Hepatocyte (in vitro differentiated cells): ENCODE measurements around the gene MTERF4.

Experiments
- EZH2 ChIP-seq: fragments of 200-600 bp; sonication (generic); IDR thresholded peaks from 2 replicates; pipeline ENCODE4 v1.6.1; 2016; ENCODE audit warnings: antibody characterized with exemption, mild to moderate bottlenecking, borderline replicate concordance
- EZH2phosphoT487 ChIP-seq: fragments of 200-600 bp; sonication (generic); IDR thresholded peaks from one replicate; pipeline ENCODE4 v1.6.1; 2018; ENCODE audit warnings: antibody characterized with exemption, mild to moderate bottlenecking, low read depth, moderate library complexity; ENCODE audit not compliant: unreplicated experiment, severe bottlenecking
- TF ChIP-seq, protein P1 (sequence below): fragments of 200-600 bp; sonication (generic); IDR thresholded peaks from 2 replicates; pipeline ENCODE4 v1.5.1; 2016; ENCODE audit warnings: antibody characterized with exemption, mild to moderate bottlenecking; ENCODE audit not compliant: poor library complexity

DNA sequence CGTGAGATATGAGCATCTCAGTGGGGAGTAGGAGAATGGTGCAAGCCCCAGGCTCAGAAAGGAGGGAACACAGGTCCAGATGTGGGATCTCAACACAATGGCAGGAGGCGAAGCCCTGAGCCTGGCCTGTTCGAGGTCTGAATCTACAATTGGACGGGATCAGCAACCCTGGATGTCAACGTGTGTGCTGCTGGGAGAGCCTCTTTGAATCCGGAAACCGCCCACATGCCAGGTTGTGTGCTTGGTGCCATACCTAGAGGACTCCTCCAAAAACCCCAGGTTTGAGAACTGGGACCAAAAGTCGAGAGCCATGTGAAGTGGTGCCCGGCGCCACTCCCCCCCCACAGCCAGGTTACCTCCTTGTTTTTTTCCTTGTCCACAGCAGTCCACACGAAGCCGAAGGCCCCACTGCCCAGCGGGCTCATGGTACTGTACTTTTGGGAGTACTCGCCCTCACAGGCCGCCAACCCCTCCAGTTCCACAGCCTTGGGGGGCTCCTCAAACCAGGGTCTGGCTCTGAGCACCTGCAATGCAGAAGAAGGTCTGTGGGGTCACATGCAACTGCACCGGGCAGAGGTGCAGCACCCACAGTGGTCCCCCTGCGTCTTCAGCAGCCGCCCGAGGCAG, 20.4 kb upstream of the MTERF4 start:
- TF ChIP-seq, protein P1, sequence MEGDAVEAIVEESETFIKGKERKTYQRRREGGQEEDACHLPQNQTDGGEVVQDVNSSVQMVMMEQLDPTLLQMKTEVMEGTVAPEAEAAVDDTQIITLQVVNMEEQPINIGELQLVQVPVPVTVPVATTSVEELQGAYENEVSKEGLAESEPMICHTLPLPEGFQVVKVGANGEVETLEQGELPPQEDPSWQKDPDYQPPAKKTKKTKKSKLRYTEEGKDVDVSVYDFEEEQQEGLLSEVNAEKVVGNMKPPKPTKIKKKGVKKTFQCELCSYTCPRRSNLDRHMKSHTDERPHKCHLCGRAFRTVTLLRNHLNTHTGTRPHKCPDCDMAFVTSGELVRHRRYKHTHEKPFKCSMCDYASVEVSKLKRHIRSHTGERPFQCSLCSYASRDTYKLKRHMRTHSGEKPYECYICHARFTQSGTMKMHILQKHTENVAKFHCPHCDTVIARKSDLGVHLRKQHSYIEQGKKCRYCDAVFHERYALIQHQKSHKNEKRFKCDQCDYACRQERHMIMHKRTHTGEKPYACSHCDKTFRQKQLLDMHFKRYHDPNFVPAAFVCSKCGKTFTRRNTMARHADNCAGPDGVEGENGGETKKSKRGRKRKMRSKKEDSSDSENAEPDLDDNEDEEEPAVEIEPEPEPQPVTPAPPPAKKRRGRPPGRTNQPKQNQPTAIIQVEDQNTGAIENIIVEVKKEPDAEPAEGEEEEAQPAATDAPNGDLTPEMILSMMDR, result no peak
- TF ChIP-seq EZH2, result no peak
- TF ChIP-seq EZH2phosphoT487, result no peak
